ENCODE measurements around the gene ATP13A1.

Gene ATP13A1

DNA sequence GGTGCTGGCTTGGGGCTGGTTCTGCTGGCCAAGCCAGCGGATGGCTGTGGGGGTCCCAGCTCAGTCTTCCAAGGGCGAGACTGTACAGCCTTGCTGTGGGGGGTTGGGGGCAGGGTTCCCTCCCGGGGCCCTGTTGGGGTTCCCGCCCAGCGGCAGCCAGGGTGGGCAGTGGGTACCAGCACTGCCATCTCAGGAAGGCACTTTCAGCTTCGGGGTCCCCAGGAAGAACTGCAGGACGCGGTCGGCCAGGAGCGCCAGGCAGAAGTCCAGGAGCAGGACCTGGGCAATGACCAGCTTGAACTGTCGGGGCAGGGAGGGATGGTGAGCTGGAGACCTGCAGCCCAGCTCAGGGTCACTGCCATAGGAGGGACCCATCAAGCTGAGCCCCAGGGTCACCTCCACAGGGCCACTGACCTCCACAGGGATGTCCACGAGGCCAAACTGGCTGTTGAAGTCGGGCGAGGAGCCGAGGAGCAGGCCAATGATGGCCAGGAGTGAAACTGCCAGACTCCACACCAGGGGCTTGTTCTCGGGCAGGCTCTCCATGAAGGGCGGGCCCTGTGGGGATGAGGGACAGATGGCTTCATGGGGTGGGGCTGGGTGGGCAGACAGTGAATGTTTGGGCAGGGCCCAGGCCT lies 18.1 kb downstream of the ATP13A1 start:
- Histone ChIP-seq H3K27ac (ENCODE audit: low read depth, low read length) (no peak overlapping the region), H3K36me3 (ENCODE audit: control insufficient read depth in 1 of 2, insufficient read depth in 2 of 2, low read length in 2 of 2) (peaks cover 14 to 45% of the 10 kb centered on the region in 2 donors), H3K9ac (ENCODE audit: low read depth in 1 of 2, low read length in 2 of 2) (no peak overlapping the region), H3K27me3 (ENCODE audit: control insufficient read depth in 1 of 2, insufficient read depth in 2 of 2, low read length in 2 of 2) (no peaks in the 10 kb centered on the region), H3K4me3 (ENCODE audit: low read depth in 1 of 2, low read length in 2 of 2) (no peak overlapping the region), H3K4me1 (ENCODE audit: control insufficient read depth in 1 of 2, insufficient read depth in 2 of 2, low read length in 2 of 2) (peaks cover 6 to 15% of the 10 kb centered on the region in 2 donors), H3K9me3 (ENCODE audit: control insufficient read depth in 1 of 2, low read length in 2 of 2) (no peaks in the 10 kb centered on the region)

DNA sequence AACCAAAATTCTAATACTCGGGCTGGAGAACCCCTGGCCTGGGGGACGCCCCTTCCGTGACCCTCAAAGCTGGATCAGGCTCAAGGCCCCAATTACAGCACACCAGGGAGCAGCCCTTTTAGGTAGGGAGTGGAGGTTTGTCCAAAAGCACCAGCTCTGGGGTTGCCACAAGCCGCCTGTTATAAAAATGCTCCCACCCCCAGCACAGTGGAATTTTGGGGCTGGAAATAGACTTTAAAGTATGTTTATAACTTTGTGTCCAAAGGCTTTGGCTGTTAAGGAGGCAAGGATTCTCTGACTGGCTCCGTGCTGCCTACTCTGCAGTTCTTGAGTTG lies 19.5 kb downstream of the ATP13A1 start:
- peaks cover 6 to 15% of the 10 kb centered on the region in 2 donors for H3K4me1 ChIP-seq (ENCODE audit: control insufficient read depth in 1 of 2, insufficient read depth in 2 of 2, low read length in 2 of 2)
- H3K36me3 ChIP-seq (ENCODE audit: control insufficient read depth in 1 of 2, insufficient read depth in 2 of 2, low read length in 2 of 2) = peaks cover 16 to 40% of the 10 kb centered on the region in 2 donors
- H3K9me3 ChIP-seq (ENCODE audit: control insufficient read depth in 1 of 2, low read length in 2 of 2) = no peaks in the 10 kb centered on the region
- peak overlapping the region in 1 of 2 donors; percentile 96 for H3K4me3 ChIP-seq (ENCODE audit: low read depth in 1 of 2, low read length in 2 of 2)
- no peak overlapping the region for H3K27ac ChIP-seq (ENCODE audit: low read depth, low read length)
- H3K9ac ChIP-seq (ENCODE audit: low read depth in 1 of 2, low read length in 2 of 2) = peak overlapping the region; percentile 84 to 87
- no peaks in the 10 kb centered on the region for H3K27me3 ChIP-seq (ENCODE audit: control insufficient read depth in 1 of 2, insufficient read depth in 2 of 2, low read length in 2 of 2)

DNA sequence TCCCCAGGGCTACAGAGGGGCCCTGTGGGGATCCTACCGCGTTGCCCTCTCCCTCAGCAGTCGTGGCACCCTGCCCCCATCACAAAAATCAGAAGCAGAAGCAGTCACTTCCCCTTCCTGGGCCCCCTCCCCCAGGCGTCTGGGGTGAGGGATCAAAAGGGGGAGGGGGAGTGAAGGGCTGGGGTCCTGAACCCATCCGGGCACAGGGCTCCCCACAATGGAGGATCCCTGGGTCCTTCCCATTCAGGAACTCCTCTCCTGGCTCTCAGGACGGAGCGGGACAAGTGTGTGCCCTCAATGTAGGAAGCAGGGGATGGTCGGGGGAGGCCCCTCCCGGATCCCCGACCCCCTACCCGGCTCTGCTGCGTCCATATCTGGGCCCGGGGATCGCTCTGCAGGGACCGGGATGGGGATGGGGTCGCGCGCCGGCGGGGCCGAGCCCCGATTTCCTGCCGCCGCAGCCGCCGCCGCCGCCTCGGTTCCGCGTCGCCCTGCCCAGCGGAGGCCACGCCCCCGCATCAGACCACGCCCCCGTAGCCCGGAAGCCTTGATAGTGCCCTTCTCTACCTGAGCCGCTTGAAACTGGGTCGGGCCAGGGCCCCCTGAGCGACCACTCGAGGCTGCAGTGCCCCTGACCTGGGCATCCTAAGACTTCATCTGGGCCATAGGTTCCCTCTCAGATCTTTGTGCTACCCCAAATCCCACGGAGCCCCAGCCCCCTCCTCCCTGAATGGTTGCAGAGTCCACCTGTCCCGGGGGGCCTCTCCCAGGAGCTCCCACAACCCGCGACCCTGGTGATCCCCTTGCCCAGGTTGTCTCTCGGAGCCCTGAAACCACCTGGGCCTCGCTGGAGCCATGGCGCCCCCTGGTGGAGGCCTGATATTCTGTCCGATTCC lies 20.1 kb downstream of the ATP13A1 start, which contains the start of gene GMIP:
Gene GMIP (minus strand): TSS at position 500 of the 896 bp plus-strand sequence. CDS start 128 bp downstream, at position 372.
- Histone ChIP-seq H3K27ac (ENCODE audit: low read depth, low read length) (peak within 1 kb of the TSS; percentile 75), H3K27me3 (ENCODE audit: control insufficient read depth in 1 of 2, insufficient read depth in 2 of 2, low read length in 2 of 2) (no peaks in the 10 kb centered on the region), H3K9me3 (ENCODE audit: control insufficient read depth in 1 of 2, low read length in 2 of 2) (no peaks in the 10 kb centered on the region), H3K4me1 (ENCODE audit: control insufficient read depth in 1 of 2, insufficient read depth in 2 of 2, low read length in 2 of 2) (peaks cover 6 to 15% of the 10 kb centered on the region in 2 donors), H3K4me3 (ENCODE audit: low read depth in 1 of 2, low read length in 2 of 2) (peak within 1 kb of the TSS; percentile 86 to 96), H3K36me3 (ENCODE audit: control insufficient read depth in 1 of 2, insufficient read depth in 2 of 2, low read length in 2 of 2) (peaks cover 16 to 41% of the 10 kb centered on the region in 2 donors), H3K9ac (ENCODE audit: low read depth in 1 of 2, low read length in 2 of 2) (peak within 1 kb of the TSS; percentile 84 to 87)

DNA sequence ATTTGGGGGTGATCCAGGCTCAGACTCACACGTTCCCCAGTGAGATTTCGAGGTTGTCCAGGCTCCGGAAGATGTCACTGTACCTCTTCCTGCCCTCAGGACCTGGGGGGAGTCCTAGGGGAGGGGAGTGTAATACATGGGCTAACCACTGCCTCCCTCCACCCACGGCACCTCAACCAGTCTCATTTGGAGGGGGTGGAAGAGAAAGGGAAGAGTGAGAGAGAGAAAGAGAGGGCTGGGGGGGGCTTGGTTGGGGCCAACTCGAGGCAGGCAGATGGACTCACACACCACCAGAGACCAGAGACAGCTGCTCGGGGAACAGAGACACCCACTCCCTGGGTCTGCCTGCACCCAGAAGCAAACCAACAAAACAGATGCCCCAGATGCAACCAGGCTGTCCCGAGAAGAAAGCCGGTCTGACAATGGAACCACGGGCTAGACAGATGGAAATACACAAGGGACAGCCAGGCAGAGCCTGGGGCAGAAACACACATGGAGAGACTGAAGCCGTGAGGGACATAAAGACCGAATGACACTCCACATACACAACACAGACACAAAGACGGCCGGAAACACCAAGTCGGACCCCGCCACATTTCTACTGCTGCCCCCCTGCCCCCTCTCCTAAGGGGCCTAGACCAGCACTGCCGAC lies 20.8 kb downstream of the ATP13A1 start:
- peaks cover 16 to 44% of the 10 kb centered on the region in 2 donors for H3K36me3 ChIP-seq (ENCODE audit: control insufficient read depth in 1 of 2, insufficient read depth in 2 of 2, low read length in 2 of 2)
- H3K4me1 ChIP-seq (ENCODE audit: control insufficient read depth in 1 of 2, insufficient read depth in 2 of 2, low read length in 2 of 2) = peaks cover 6 to 15% of the 10 kb centered on the region in 2 donors
- H3K9ac ChIP-seq (ENCODE audit: low read depth in 1 of 2, low read length in 2 of 2) = peak overlapping the region; percentile 84 to 87
- H3K27ac ChIP-seq (ENCODE audit: low read depth, low read length) = peak overlapping the region; percentile 20
- H3K27me3 ChIP-seq (ENCODE audit: control insufficient read depth in 1 of 2, insufficient read depth in 2 of 2, low read length in 2 of 2) = no peaks in the 10 kb centered on the region
- H3K4me3 ChIP-seq (ENCODE audit: low read depth in 1 of 2, low read length in 2 of 2) = peak overlapping the region; percentile 86 to 96
- no peaks in the 10 kb centered on the region for H3K9me3 ChIP-seq (ENCODE audit: control insufficient read depth in 1 of 2, low read length in 2 of 2)

DNA sequence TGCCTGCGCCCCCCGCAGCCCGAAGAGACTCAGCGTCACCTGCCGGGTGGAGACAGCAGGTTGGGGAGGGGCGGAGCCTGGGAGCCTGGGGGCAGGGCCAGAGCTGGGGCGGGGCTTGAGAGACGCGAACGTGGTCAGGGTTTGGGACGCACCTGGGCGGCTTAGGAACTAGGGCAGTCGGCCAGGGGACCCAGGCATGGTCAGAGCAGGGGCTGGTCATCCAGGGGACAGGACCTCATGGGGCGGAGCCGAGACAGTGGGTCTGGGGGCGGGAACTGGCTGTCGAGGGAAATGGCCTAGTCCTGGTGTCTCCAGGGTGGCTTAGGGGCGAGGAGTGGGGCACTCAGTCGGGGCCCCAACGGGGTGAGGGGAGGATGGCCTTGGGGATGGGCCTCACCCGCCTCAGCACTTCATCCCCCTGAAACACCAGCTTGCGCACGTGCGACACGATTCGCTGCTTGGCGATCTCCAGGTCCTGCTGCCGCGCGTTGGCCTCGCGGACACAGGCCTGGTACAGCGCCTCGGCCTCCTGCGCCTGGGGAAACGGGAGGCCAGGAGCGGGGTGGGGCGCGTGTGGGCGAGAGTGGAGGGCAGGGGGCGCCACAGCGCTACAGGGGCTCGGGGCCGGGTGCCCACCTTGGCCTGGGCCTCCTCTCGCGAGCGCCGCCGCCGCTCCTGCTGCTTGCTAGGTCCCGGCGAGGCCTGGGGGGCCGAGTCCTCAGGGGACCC lies 25.8 kb downstream of the ATP13A1 start:
- no peaks in the 10 kb centered on the region for H3K27me3 ChIP-seq (ENCODE audit: control insufficient read depth in 1 of 2, insufficient read depth in 2 of 2, low read length in 2 of 2)
- no peak overlapping the region for H3K4me3 ChIP-seq (ENCODE audit: low read depth in 1 of 2, low read length in 2 of 2)
- H3K36me3 ChIP-seq (ENCODE audit: control insufficient read depth in 1 of 2, insufficient read depth in 2 of 2, low read length in 2 of 2) = peaks cover 33 to 36% of the 10 kb centered on the region in 2 donors
- H3K27ac ChIP-seq (ENCODE audit: low read depth, low read length) = no peak overlapping the region
- H3K9ac ChIP-seq (ENCODE audit: low read depth in 1 of 2, low read length in 2 of 2) = no peak overlapping the region
- H3K9me3 ChIP-seq (ENCODE audit: control insufficient read depth in 1 of 2, low read length in 2 of 2) = no peaks in the 10 kb centered on the region
- peaks cover 3 to 12% of the 10 kb centered on the region in 2 donors for H3K4me1 ChIP-seq (ENCODE audit: control insufficient read depth in 1 of 2, insufficient read depth in 2 of 2, low read length in 2 of 2)

DNA sequence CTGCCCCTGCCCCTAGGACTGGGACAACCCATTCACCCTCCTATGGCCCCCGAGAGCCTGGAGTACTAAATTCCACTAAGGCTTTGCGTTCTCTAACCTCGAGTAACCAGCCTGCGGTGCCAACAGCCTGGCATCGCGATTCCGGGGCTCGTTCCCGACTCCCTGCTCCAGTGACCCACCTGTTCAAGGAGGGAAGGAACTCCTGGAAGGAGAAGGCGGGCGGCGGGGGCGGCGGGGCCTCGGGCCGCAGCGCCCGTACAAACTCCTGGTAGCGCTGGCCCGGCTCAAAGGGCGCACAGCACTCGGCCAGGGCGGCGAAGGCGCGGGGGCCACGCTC lies 26.3 kb downstream of the ATP13A1 start:
- peaks cover 33 to 36% of the 10 kb centered on the region in 2 donors for H3K36me3 ChIP-seq (ENCODE audit: control insufficient read depth in 1 of 2, insufficient read depth in 2 of 2, low read length in 2 of 2)
- H3K4me3 ChIP-seq (ENCODE audit: low read depth in 1 of 2, low read length in 2 of 2) = no peak overlapping the region
- H3K27me3 ChIP-seq (ENCODE audit: control insufficient read depth in 1 of 2, insufficient read depth in 2 of 2, low read length in 2 of 2) = no peaks in the 10 kb centered on the region
- peaks cover 0 to 6% of the 10 kb centered on the region in 2 donors for H3K4me1 ChIP-seq (ENCODE audit: control insufficient read depth in 1 of 2, insufficient read depth in 2 of 2, low read length in 2 of 2)
- H3K9me3 ChIP-seq (ENCODE audit: control insufficient read depth in 1 of 2, low read length in 2 of 2) = no peaks in the 10 kb centered on the region
- H3K27ac ChIP-seq (ENCODE audit: low read depth, low read length) = no peak overlapping the region
- H3K9ac ChIP-seq (ENCODE audit: low read depth in 1 of 2, low read length in 2 of 2) = no peak overlapping the region

DNA sequence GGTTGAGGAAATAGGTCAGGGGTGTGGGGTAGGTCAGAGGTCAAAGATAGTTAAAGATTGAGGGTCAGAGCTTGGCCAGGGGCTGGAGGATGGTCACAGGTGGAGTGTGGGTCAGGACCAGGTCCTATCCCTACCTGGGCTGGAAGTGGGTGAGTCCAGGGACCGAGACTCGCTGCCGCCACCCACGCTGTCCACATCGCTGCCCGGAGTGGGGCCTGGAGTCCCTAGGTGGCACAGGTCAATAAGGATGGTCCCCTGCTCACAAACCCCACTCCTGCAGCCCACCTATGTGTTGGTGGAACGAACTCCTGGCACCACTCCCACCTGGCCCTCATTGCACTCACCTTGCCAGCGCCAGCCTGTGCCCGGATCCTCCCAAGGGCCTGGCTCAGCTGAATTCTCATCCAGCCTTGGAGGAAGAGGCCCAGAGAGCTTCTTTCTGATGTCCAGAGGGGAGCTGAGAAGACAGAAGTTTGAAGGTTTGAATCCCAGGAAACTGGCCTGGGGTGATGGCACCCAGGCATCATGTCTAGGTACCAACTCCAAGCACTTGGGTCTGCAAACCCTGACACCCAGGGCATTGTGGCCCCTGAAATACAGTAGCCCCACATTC lies 26.8 kb downstream of the ATP13A1 start:
- Histone ChIP-seq H3K4me1 (ENCODE audit: control insufficient read depth in 1 of 2, insufficient read depth in 2 of 2, low read length in 2 of 2) (peaks cover 0 to 1% of the 10 kb centered on the region in 2 donors), H3K36me3 (ENCODE audit: control insufficient read depth in 1 of 2, insufficient read depth in 2 of 2, low read length in 2 of 2) (peaks cover 33 to 36% of the 10 kb centered on the region in 2 donors), H3K9ac (ENCODE audit: low read depth in 1 of 2, low read length in 2 of 2) (no peak overlapping the region), H3K9me3 (ENCODE audit: control insufficient read depth in 1 of 2, low read length in 2 of 2) (no peaks in the 10 kb centered on the region), H3K27me3 (ENCODE audit: control insufficient read depth in 1 of 2, insufficient read depth in 2 of 2, low read length in 2 of 2) (no peaks in the 10 kb centered on the region), H3K4me3 (ENCODE audit: low read depth in 1 of 2, low read length in 2 of 2) (no peak overlapping the region), H3K27ac (ENCODE audit: low read depth, low read length) (no peak overlapping the region)

DNA sequence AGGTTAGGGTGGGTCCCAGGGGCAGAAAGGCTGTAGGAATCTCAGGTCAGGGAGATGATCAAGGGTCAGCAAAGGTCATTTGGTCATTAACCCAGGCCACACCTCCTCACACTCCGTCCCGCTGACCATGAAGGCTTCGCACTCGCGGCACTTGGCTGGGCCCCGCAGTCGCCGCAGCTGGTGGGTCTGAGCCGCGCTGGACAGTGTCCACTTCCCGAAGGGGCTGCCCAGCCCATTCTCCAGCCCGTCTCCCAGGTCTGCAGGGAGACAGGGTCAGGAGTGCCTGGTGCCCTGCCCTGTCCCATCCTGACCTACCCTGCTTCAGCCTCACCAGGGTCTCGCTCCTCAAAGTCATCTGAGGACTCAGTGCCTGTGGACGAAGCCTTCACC lies 28.2 kb downstream of the ATP13A1 start:
- Histone ChIP-seq H3K36me3 (ENCODE audit: control insufficient read depth in 1 of 2, insufficient read depth in 2 of 2, low read length in 2 of 2) (peaks cover 31 to 34% of the 10 kb centered on the region in 2 donors), H3K27me3 (ENCODE audit: control insufficient read depth in 1 of 2, insufficient read depth in 2 of 2, low read length in 2 of 2) (no peaks in the 10 kb centered on the region), H3K4me3 (ENCODE audit: low read depth in 1 of 2, low read length in 2 of 2) (no peak overlapping the region), H3K9ac (ENCODE audit: low read depth in 1 of 2, low read length in 2 of 2) (no peak overlapping the region), H3K4me1 (ENCODE audit: control insufficient read depth in 1 of 2, insufficient read depth in 2 of 2, low read length in 2 of 2) (no peaks in the 10 kb centered on the region), H3K9me3 (ENCODE audit: control insufficient read depth in 1 of 2, low read length in 2 of 2) (no peaks in the 10 kb centered on the region), H3K27ac (ENCODE audit: low read depth, low read length) (no peak overlapping the region)

DNA sequence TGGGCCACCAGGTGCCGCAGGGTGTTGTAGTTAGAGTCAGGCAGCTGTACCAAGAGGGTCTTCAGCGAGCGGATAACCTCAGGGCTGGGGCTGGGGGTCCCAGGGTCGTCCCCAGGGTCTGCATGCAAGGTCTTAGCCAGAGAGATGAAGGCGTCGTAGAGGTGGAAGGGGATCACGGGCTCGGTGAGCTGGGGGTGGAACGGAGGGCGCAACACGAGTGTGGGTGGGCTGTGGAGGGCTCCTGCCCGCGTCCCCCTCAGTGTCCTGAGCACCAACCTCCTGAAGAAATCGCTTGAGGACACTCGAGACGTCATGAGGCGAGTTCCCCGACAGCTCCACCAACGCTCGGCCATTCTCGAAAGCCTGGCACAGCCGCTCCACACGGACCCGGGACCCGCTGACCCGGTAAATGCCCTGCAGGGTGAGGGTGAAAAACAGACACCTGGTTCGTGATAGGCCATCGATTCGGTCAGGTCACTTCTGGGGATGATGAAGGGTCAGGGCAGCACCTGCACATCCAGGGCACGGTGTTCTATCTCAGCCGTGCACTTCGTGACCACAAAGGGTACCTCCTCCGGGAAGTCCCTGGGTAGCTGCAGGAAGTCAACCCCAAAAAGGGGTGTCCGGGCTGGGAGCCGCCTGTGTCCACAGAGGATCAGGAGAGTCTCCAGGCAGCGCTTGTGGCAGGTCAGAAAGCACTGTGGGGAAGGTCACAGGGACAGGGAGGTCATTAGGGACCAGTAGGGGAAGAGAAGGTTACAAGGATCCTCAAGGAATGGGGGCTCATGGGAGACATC lies 28.8 kb downstream of the ATP13A1 start:
- Histone ChIP-seq H3K9ac (ENCODE audit: low read depth in 1 of 2, low read length in 2 of 2) (no peak overlapping the region), H3K27ac (ENCODE audit: low read depth, low read length) (no peak overlapping the region), H3K27me3 (ENCODE audit: control insufficient read depth in 1 of 2, insufficient read depth in 2 of 2, low read length in 2 of 2) (no peaks in the 10 kb centered on the region), H3K36me3 (ENCODE audit: control insufficient read depth in 1 of 2, insufficient read depth in 2 of 2, low read length in 2 of 2) (peaks cover 28 to 29% of the 10 kb centered on the region in 2 donors), H3K4me3 (ENCODE audit: low read depth in 1 of 2, low read length in 2 of 2) (no peak overlapping the region), H3K4me1 (ENCODE audit: control insufficient read depth in 1 of 2, insufficient read depth in 2 of 2, low read length in 2 of 2) (no peaks in the 10 kb centered on the region), H3K9me3 (ENCODE audit: control insufficient read depth in 1 of 2, low read length in 2 of 2) (no peaks in the 10 kb centered on the region)

Measured in duodenal mucosa (tissue), 2 donors.